HFF-Myc (cell line): ENCODE results near the gene GIT2.
A peak's percentile ranks its signal among the peaks of the same experiment; 100 is the strongest.

ENCODE experiments used
- DNase-seq: peaks from one replicate; pipeline ENCODE4 v3.0.0-alpha.2; 2011; ENCODE audit warnings: low read depth; ENCODE audit errors: extremely low read depth
- H3K4me3 ChIP-seq: replicated peaks from 2 replicates; pipeline ENCODE4 v1.5.1; 2011; ENCODE audit warnings: low read depth, mild to moderate bottlenecking, control low read depth, low read length
- CTCF ChIP-seq: IDR thresholded peaks from 2 replicates; pipeline ENCODE4 v1.5.1; 2012; ENCODE audit warnings: mild to moderate bottlenecking, low read depth, low read length, control low read depth; ENCODE audit errors: missing control alignments

Gene GIT2

GRCh38 chr12:109883461-109883860, 112.7 kb downstream of the GIT2 start:
- no peak for DNase-seq
- no peak overlapping the region for H3K4me3 ChIP-seq
- no peak for TF ChIP-seq CTCF

GRCh38 chr12:109881752-109882151, 114.4 kb downstream of the GIT2 start:
- no peak for DNase-seq
- no peak for TF ChIP-seq CTCF
- no peak overlapping the region for H3K4me3 ChIP-seq

- DNase-seq, result no peak
- peak overlapping the region; percentile 66 for H3K4me3 ChIP-seq
- no peak for TF ChIP-seq CTCF
Measured at GRCh38 chr12:109880938-109881337, 115.2 kb downstream of the GIT2 start.

- TF ChIP-seq CTCF, result no peak
- no peak for DNase-seq
- H3K4me3 ChIP-seq, result peak within 1 kb of the TSS; percentile 66
Measured at GRCh38 chr12:109880043-109880931, 115.9 kb downstream of the GIT2 start, which contains the start of gene GLTP. Gene GLTP (minus strand): TSS chr12:109880541. CDS start chr12:109880374, 167 bp downstream.
